ENCODE data around the gene MYEF2.

DNA sequence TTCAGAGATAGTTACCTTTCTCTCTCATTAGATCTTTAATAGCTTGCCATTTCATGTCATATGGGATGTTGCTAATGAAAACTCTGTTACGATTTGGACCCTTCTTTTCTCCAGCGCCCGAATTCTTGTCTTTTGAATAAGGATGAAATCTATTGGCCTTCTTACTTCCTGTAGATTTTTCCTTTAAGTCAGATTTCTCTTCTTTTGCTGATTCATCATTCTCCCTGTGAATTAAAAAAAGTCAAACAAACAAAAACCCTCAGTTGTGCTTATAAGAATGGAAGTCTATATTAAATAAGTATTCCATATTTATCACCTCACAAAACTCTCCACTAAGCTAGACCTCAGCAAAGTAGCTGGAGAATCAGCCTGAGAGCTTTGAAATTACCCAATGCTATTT, 9.5 kb downstream of the MYEF2 start:
- TF ChIP-seq, protein P1, sequence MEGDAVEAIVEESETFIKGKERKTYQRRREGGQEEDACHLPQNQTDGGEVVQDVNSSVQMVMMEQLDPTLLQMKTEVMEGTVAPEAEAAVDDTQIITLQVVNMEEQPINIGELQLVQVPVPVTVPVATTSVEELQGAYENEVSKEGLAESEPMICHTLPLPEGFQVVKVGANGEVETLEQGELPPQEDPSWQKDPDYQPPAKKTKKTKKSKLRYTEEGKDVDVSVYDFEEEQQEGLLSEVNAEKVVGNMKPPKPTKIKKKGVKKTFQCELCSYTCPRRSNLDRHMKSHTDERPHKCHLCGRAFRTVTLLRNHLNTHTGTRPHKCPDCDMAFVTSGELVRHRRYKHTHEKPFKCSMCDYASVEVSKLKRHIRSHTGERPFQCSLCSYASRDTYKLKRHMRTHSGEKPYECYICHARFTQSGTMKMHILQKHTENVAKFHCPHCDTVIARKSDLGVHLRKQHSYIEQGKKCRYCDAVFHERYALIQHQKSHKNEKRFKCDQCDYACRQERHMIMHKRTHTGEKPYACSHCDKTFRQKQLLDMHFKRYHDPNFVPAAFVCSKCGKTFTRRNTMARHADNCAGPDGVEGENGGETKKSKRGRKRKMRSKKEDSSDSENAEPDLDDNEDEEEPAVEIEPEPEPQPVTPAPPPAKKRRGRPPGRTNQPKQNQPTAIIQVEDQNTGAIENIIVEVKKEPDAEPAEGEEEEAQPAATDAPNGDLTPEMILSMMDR (IDR thresholded peaks at IDR 0.05; ENCODE audit: control extremely low read depth in 1 of 3, insufficient read depth in 1 of 3, low read depth in 1 of 3, low read length in 3 of 3) = no peak
- TF ChIP-seq EP300 (IDR thresholded peaks at IDR 0.05; ENCODE audit: borderline replicate concordance in 1 of 2, low read depth in 2 of 2, low read length in 2 of 2) (no peak), RAD21 (IDR thresholded peaks at IDR 0.05 in 1 of 2, conservative IDR thresholded peaks at IDR 0.05 in 1 of 2; ENCODE audit: low read depth in 2 of 2, low read length in 2 of 2) (no peak), EZH2 (IDR thresholded peaks at IDR 0.05; ENCODE audit: low read depth, low read length, severe bottlenecking) (no peak), GABPA (IDR thresholded peaks at IDR 0.05; ENCODE audit: borderline replicate concordance, insufficient read depth, low read length) (no peak), POLR2A (IDR thresholded peaks at IDR 0.05; ENCODE audit: control extremely low read depth in 1 of 2, low read depth in 2 of 2, low read length in 2 of 2) (no peak), NRF1 (IDR thresholded peaks at IDR 0.05; ENCODE audit: low read depth, low read length) (no peak), POLR2AphosphoS5 (IDR thresholded peaks at IDR 0.05; ENCODE audit: low read depth, low read length) (no peak), BCL11A (IDR thresholded peaks at IDR 0.05; ENCODE audit: low read depth in 2 of 2, low read length in 2 of 2) (no peak)
- TF ChIP-seq, protein P2, sequence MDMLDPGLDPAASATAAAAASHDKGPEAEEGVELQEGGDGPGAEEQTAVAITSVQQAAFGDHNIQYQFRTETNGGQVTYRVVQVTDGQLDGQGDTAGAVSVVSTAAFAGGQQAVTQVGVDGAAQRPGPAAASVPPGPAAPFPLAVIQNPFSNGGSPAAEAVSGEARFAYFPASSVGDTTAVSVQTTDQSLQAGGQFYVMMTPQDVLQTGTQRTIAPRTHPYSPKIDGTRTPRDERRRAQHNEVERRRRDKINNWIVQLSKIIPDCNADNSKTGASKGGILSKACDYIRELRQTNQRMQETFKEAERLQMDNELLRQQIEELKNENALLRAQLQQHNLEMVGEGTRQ (IDR thresholded peaks at IDR 0.05; ENCODE audit: low read length) = no peak
